ENCODE measurements around the gene HYAL2. TPM values are rescaled to one million over a fixed set of nuclear protein-coding genes. Genes with fewer than 3 reads are reported as not detected.

The HYAL2 gene
- total RNA-seq, 2 experiments from 2014 or later: 1.5 to 2.1 TPM

GRCh38 chr3:50269460-50269859, 53.1 kb downstream of the HYAL2 start:
- peaks cover 17% of the 10 kb centered on the region for H3K4me1 Mint-ChIP-seq (ENCODE audit: low read depth)
- H3K27ac Mint-ChIP-seq: no peak overlapping the region
- DNase-seq: no peak
- intact Hi-C loops (cut with micrococcal nuclease): no loop called here
- H3K27me3 Mint-ChIP-seq (ENCODE audit: low read depth): peaks cover 23% of the 10 kb centered on the region
- no peaks in the 10 kb centered on the region for H3K36me3 Mint-ChIP-seq (ENCODE audit: low read depth)
- H3K4me3 Mint-ChIP-seq: no peak overlapping the region
- H3K9me3 Mint-ChIP-seq: no peaks in the 10 kb centered on the region
- CTCF ChIA-PET: interaction anchor here (0.6 to 1.9 kb wide), 3 partner anchors 11 to 75 kb away, joined by 3 to 7 read pairs (median 3); no protein-coding TSS in a partner anchor

- H3K4me1 Mint-ChIP-seq (ENCODE audit: low read depth): peaks cover 11% of the 10 kb centered on the region
Measured at GRCh38 chr3:50268703-50269451, 53.7 kb downstream of the HYAL2 start, which contains the start of gene SEMA3B. Gene SEMA3B (plus strand): TSS chr3:50269147. CDS start chr3:50269241, 94 bp downstream.

GRCh38 chr3:50268276-50268675, 54.3 kb downstream of the HYAL2 start:
- H3K9me3 Mint-ChIP-seq: no peaks in the 10 kb centered on the region
- CTCF ChIA-PET: interaction anchor here (0.7 to 0.9 kb wide), 2 partner anchors 9 to 12 kb away, joined by 3 read pairs; no protein-coding TSS in a partner anchor
- no peak overlapping the region for H3K4me3 Mint-ChIP-seq
- H3K27ac Mint-ChIP-seq: no peak overlapping the region
- no peak for DNase-seq
- peaks cover 8% of the 10 kb centered on the region for H3K4me1 Mint-ChIP-seq (ENCODE audit: low read depth)
- H3K36me3 Mint-ChIP-seq (ENCODE audit: low read depth): no peaks in the 10 kb centered on the region
- peaks cover 14% of the 10 kb centered on the region for H3K27me3 Mint-ChIP-seq (ENCODE audit: low read depth)
- intact Hi-C loops (cut with micrococcal nuclease): no loop called here

More at GRCh38 chr3:50268703-50269451, 53.7 kb downstream of the HYAL2 start, which contains the start of gene SEMA3B:
- Mint-ChIP-seq H3K4me3 (no peak within 1 kb of the TSS), H3K27ac (no peak within 1 kb of the TSS), H3K27me3 (ENCODE audit: low read depth) (peaks cover 17% of the 10 kb centered on the region), H3K9me3 (no peaks in the 10 kb centered on the region), H3K36me3 (ENCODE audit: low read depth) (no peaks in the 10 kb centered on the region)
- no peak for DNase-seq
- CTCF ChIA-PET: interaction anchor here (0.6 to 1.9 kb wide), 3 partner anchors 12 to 74 kb away, joined by 3 to 7 read pairs (median 3); no protein-coding TSS in a partner anchor
- intact Hi-C loops (cut with micrococcal nuclease): no loop called here

Other genes starting within 250 kb of the HYAL2 start
- 100 to 1,000 TPM; 124 to 129 TPM for gene RBM5, start 233.8 kb downstream of the HYAL2 start, total RNA-seq
- gene SEMA3F, start 167.4 kb downstream of the HYAL2 start, total RNA-seq: not detected
- gene GNAT1, start 131.1 kb downstream of the HYAL2 start, total RNA-seq: not detected
- gene SLC38A3, start 117.5 kb downstream of the HYAL2 start, total RNA-seq: not detected
- gene GNAI2, start 86.5 kb downstream of the HYAL2 start, total RNA-seq: 100 to 1,000 TPM; 272 to 276 TPM
- gene SEMA3B, start 53.6 kb downstream of the HYAL2 start, total RNA-seq: under 1 TPM; 0.33 to 0.37 TPM
- not detected for gene LSMEM2, start 43.7 kb downstream of the HYAL2 start, total RNA-seq
- gene IFRD2, start 30.3 kb downstream of the HYAL2 start, total RNA-seq: 100 to 1,000 TPM; 117 to 125 TPM
- gene HYAL3, start 23.3 kb downstream of the HYAL2 start, total RNA-seq: under 1 TPM; 0.74 to 0.88 TPM
- 10 to 100 TPM in 1 of 2 experiments, 1 to 10 TPM in 1; 7.9 to 10.5 TPM for gene NAA80, start 23.3 kb downstream of the HYAL2 start, total RNA-seq
- gene HYAL1, start 19.2 kb downstream of the HYAL2 start, total RNA-seq: not detected
- 10 to 100 TPM; 14.1 to 14.4 TPM for gene TUSC2, start 5.5 kb upstream of the HYAL2 start, total RNA-seq
- 10 to 100 TPM; 37.5 to 38.5 TPM for gene RASSF1, start 18.1 kb upstream of the HYAL2 start, total RNA-seq
- under 1 TPM; 0.54 to 0.57 TPM for gene ZMYND10, start 23.0 kb upstream of the HYAL2 start, total RNA-seq
- 10 to 100 TPM; 27.7 to 31.3 TPM for gene NPRL2, start 28.0 kb upstream of the HYAL2 start, total RNA-seq
- gene CYB561D2, start 28.1 kb upstream of the HYAL2 start, total RNA-seq: 10 to 100 TPM; 11.0 to 11.3 TPM
- gene TMEM115, start 36.8 kb upstream of the HYAL2 start, total RNA-seq: 10 to 100 TPM; 10.6 to 11.1 TPM
- under 1 TPM; 0.89 to 0.95 TPM for gene CACNA2D2, start 180.9 kb upstream of the HYAL2 start, total RNA-seq
- 1 to 10 TPM; 3.1 to 3.8 TPM for gene C3orf18, start 245.0 kb upstream of the HYAL2 start, total RNA-seq
- gene HEMK1, start 246.8 kb upstream of the HYAL2 start, total RNA-seq: 10 to 100 TPM; 27.0 to 30.4 TPM